AG09319 (cell line): ENCODE results near the gene MED15.
"Not testable (repeated sequence)": the region's sequence is repeated elsewhere in the genome, so short reads cannot be mapped to it uniquely, and the experiment has no call there.

Experiments
- DNase-seq: peaks from one replicate; pipeline ENCODE4 v3.0.0-alpha.2; 2010; ENCODE audit warnings: low read depth; ENCODE audit errors: extremely low read depth
- CTCF ChIP-seq: IDR thresholded peaks from 2 replicates; pipeline ENCODE4 v1.5.1; 2011; ENCODE audit warnings: low read depth, mild to moderate bottlenecking, inconsistent platforms, low read length, moderate library complexity

MED15 gene

GRCh38 chr22:20537983-20538382 is 30.6 kb downstream of the MED15 start:
- TF ChIP-seq CTCF: no peak
- no peak for DNase-seq

GRCh38 chr22:20538875-20539274 is 31.5 kb downstream of the MED15 start:
- not testable (repeated sequence) for DNase-seq

GRCh38 chr22:20542055-20542454 is 34.6 kb downstream of the MED15 start:
- no peak for TF ChIP-seq CTCF
- DNase-seq: no peak

- no peak for DNase-seq
- TF ChIP-seq CTCF: no peak
Measured at GRCh38 chr22:20542736-20543135, 35.3 kb downstream of the MED15 start.

- not testable (repeated sequence) for DNase-seq
Measured at GRCh38 chr22:20545318-20545634, 37.9 kb downstream of the MED15 start.

GRCh38 chr22:20545681-20546521 is 38.5 kb downstream of the MED15 start:
- no peak for DNase-seq
- TF ChIP-seq CTCF: no peak

- DNase-seq: no peak
- TF ChIP-seq CTCF: no peak
Measured at GRCh38 chr22:20546541-20546950, 39.1 kb downstream of the MED15 start.

GRCh38 chr22:20547029-20547428 is 39.6 kb downstream of the MED15 start:
- DNase-seq: no peak

More at GRCh38 chr22:20547029-20547428, 39.6 kb downstream of the MED15 start:
- no peak for TF ChIP-seq CTCF
